PC-9 (cell line): ENCODE results near the gene EXD3.

Experiments used
- CTCF ChIP-seq: fragments of 200-600 bp; sonication (generic); conservative IDR thresholded peaks from 2 replicates; pipeline ENCODE4 v1.6.1; 2017; ENCODE audit warnings: mixed run types, antibody characterized with exemption, mild to moderate bottlenecking, moderate library complexity
- EZH2 ChIP-seq: fragments of 200-600 bp; sonication (generic); IDR thresholded peaks from 2 replicates; pipeline ENCODE4 v1.8.0; 2017; ENCODE audit warnings: antibody characterized with exemption, low read depth

GRCh38 chr9:137396227-137396626 is 26.7 kb downstream of the EXD3 start:
- TF ChIP-seq EZH2 = no peak
- TF ChIP-seq CTCF = no peak
